ENCODE results near the gene MPND.
A peak's percentile ranks its signal among the peaks of the same experiment; 100 is the strongest.

Gene MPND

GRCh38 chr19:4403005-4403761 lies 59.8 kb downstream of the MPND start:
- Histone ChIP-seq H3K4me3 (ENCODE audit: low read depth, low read length, poor library complexity, severe bottlenecking) (peak overlapping the region; percentile 100), H3F3A (ENCODE audit: insufficient read depth, low read length) (no peaks in the 10 kb centered on the region), H3K9me3 (ENCODE audit: low read length) (no peaks in the 10 kb centered on the region), H3K4me2 (ENCODE audit: low read length) (peak overlapping the region; percentile 100), H3K36me3 (ENCODE audit: insufficient read depth, low read length) (peaks cover 42% of the 10 kb centered on the region), H3K9ac (ENCODE audit: low read length) (peak overlapping the region; percentile 100), H4K20me1 (ENCODE audit: insufficient read depth, low read length) (no peaks in the 10 kb centered on the region), H2AFZ (ENCODE audit: low read length) (no peak overlapping the region), H3K9me2 (ENCODE audit: low read depth, low read length) (no peaks in the 10 kb centered on the region), H3K27ac (ENCODE audit: low read depth, low read length, poor library complexity, severe bottlenecking) (peak overlapping the region; percentile 68), H3K4me1 (ENCODE audit: insufficient read depth, low read length, severe bottlenecking) (peaks cover 50% of the 10 kb centered on the region), H3K27me3 (ENCODE audit: insufficient read depth, low read length) (no peaks in the 10 kb centered on the region), H3K79me2 (ENCODE audit: insufficient read depth, low read length) (peaks cover 58% of the 10 kb centered on the region)
- TF ChIP-seq, protein P1, sequence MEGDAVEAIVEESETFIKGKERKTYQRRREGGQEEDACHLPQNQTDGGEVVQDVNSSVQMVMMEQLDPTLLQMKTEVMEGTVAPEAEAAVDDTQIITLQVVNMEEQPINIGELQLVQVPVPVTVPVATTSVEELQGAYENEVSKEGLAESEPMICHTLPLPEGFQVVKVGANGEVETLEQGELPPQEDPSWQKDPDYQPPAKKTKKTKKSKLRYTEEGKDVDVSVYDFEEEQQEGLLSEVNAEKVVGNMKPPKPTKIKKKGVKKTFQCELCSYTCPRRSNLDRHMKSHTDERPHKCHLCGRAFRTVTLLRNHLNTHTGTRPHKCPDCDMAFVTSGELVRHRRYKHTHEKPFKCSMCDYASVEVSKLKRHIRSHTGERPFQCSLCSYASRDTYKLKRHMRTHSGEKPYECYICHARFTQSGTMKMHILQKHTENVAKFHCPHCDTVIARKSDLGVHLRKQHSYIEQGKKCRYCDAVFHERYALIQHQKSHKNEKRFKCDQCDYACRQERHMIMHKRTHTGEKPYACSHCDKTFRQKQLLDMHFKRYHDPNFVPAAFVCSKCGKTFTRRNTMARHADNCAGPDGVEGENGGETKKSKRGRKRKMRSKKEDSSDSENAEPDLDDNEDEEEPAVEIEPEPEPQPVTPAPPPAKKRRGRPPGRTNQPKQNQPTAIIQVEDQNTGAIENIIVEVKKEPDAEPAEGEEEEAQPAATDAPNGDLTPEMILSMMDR (IDR thresholded peaks at IDR 0.05; ENCODE audit: low read length) = no peak
- no peak for TF ChIP-seq EZH2 (IDR thresholded peaks at IDR 0.05; ENCODE audit: borderline replicate concordance, low read length)

- H3K4me2 ChIP-seq (ENCODE audit: low read length) = no peak overlapping the region
- H3K27me3 ChIP-seq (ENCODE audit: insufficient read depth, low read length) = no peaks in the 10 kb centered on the region
- no peaks in the 10 kb centered on the region for H3K9me2 ChIP-seq (ENCODE audit: low read depth, low read length)
- no peaks in the 10 kb centered on the region for H4K20me1 ChIP-seq (ENCODE audit: insufficient read depth, low read length)
- peaks cover 39% of the 10 kb centered on the region for H3K4me1 ChIP-seq (ENCODE audit: insufficient read depth, low read length, severe bottlenecking)
- H3K27ac ChIP-seq (ENCODE audit: low read depth, low read length, poor library complexity, severe bottlenecking) = no peak overlapping the region
- no peaks in the 10 kb centered on the region for H3K9me3 ChIP-seq (ENCODE audit: low read length)
- no peak overlapping the region; the same call in 1 of the 2 replicates for H3K9ac ChIP-seq (ENCODE audit: low read length)
- H2AFZ ChIP-seq (ENCODE audit: low read length) = no peak overlapping the region
- TF ChIP-seq, protein P1 (IDR thresholded peaks at IDR 0.05; ENCODE audit: low read length) = no peak
- no peak for TF ChIP-seq EZH2 (IDR thresholded peaks at IDR 0.05; ENCODE audit: borderline replicate concordance, low read length)
- peaks cover 48% of the 10 kb centered on the region for H3K79me2 ChIP-seq (ENCODE audit: insufficient read depth, low read length)
- H3K4me3 ChIP-seq (ENCODE audit: low read depth, low read length, poor library complexity, severe bottlenecking) = no peak overlapping the region
- H3K36me3 ChIP-seq (ENCODE audit: insufficient read depth, low read length) = peaks cover 61% of the 10 kb centered on the region
- no peaks in the 10 kb centered on the region for H3F3A ChIP-seq (ENCODE audit: insufficient read depth, low read length)
Observed at GRCh38 chr19:4405977-4406376, 62.6 kb downstream of the MPND start.

GRCh38 chr19:4406626-4407025 lies 63.3 kb downstream of the MPND start:
- H3K27me3 ChIP-seq (ENCODE audit: insufficient read depth, low read length) = no peaks in the 10 kb centered on the region
- H3K36me3 ChIP-seq (ENCODE audit: insufficient read depth, low read length) = peaks cover 66% of the 10 kb centered on the region
- no peaks in the 10 kb centered on the region for H4K20me1 ChIP-seq (ENCODE audit: insufficient read depth, low read length)
- no peak overlapping the region for H2AFZ ChIP-seq (ENCODE audit: low read length)
- H3K9me2 ChIP-seq (ENCODE audit: low read depth, low read length) = no peaks in the 10 kb centered on the region
- no peaks in the 10 kb centered on the region for H3K9me3 ChIP-seq (ENCODE audit: low read length)
- peaks cover 48% of the 10 kb centered on the region for H3K79me2 ChIP-seq (ENCODE audit: insufficient read depth, low read length)
- no peak overlapping the region for H3K4me3 ChIP-seq (ENCODE audit: low read depth, low read length, poor library complexity, severe bottlenecking)
- no peaks in the 10 kb centered on the region for H3F3A ChIP-seq (ENCODE audit: insufficient read depth, low read length)
- no peak overlapping the region for H3K4me2 ChIP-seq (ENCODE audit: low read length)
- no peak overlapping the region for H3K9ac ChIP-seq (ENCODE audit: low read length)
- TF ChIP-seq, protein P1 (IDR thresholded peaks at IDR 0.05; ENCODE audit: low read length) = no peak
- TF ChIP-seq EZH2 (IDR thresholded peaks at IDR 0.05; ENCODE audit: borderline replicate concordance, low read length) = no peak
- peaks cover 33% of the 10 kb centered on the region for H3K4me1 ChIP-seq (ENCODE audit: insufficient read depth, low read length, severe bottlenecking)
- H3K27ac ChIP-seq (ENCODE audit: low read depth, low read length, poor library complexity, severe bottlenecking) = no peak overlapping the region

Data from OCI-LY1 (cell line).